BJ (cell line): Measurements from ENCODE around the gene GOLGA7B. TPM values are rescaled to one million over a fixed set of nuclear protein-coding genes. Genes with fewer than 3 reads are reported as not detected.

ENCODE experiments used
- CTCF ChIA-PET: fragments of 350-600 bp; formaldehyde crosslinking; extraction: SDS; loops from one replicate; lab custom pipeline; 2021; ENCODE audit warnings: antibody characterized with exemption, inconsistent platforms; lab: Yijun Ruan, JAX
- POLR2A ChIA-PET: fragments of 300-600 bp; sonication (Branson Sonifier 250); formaldehyde crosslinking; extraction: SDS; loops from one replicate; lab custom pipeline; 2021; ENCODE audit warnings: antibody characterized with exemption; lab: Charles Lee
- DNase-seq: peaks from one replicate; pipeline ENCODE4 v3.0.0-alpha.2; 2011; ENCODE audit warnings: low read depth
- H3K27me3 ChIP-seq: 2 replicates; pipeline ENCODE4 v1.6.0; 2011; ENCODE audit warnings: low read length; ENCODE audit not compliant: control insufficient read depth, insufficient read depth
- H3K36me3 ChIP-seq: 2 replicates; pipeline ENCODE4 v1.5.1; 2011; ENCODE audit warnings: low read length; ENCODE audit not compliant: control insufficient read depth, insufficient read depth
- H3K4me3 ChIP-seq: 2 replicates; pipeline ENCODE4 v1.5.1; 2011; ENCODE audit warnings: low read depth, mild to moderate bottlenecking, control low read depth, low read length
- polyA plus RNA-seq: library from polyadenylated mRNA; depleted of rRNA; stranded (reverse); fragments of >200 nt; gene quantifications from 2 replicates; pipeline ENCODE4 v1.2.3, GENCODE V29; 2011
- TF ChIP-seq, protein P1 (sequence below): IDR thresholded peaks from 2 replicates; pipeline ENCODE4 v1.5.1; 2011; ENCODE audit warnings: low read depth, mild to moderate bottlenecking, control low read depth, inconsistent platforms, low read length, moderate library complexity; ENCODE audit not compliant: insufficient read depth

The GOLGA7B gene
- polyA plus RNA-seq, 1 experiment, result 0.01 TPM

DNA sequence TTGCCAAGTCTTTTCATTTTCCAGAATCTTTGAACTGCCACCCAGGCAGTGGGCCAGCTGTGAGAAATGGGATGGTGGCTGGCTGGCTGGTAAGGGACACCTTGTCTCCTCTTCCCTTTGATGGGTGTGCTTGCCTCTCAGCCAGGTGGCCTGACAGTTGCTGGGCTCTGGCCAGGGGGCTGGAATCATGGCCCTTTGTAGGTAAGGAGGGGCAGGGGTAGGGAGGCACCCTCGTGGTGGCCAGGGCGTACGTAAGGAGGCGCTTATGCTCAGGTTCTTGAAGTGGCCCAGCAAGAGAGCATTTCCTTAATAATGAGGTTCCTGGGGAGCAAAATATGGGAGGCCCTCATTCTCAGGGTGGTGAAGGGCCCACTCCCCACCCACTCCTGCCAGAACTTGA is 33.0 kb upstream of the GOLGA7B start:
- Histone ChIP-seq H3K27me3 (peaks cover 15% of the 10 kb centered on the region), H3K4me3 (no peak overlapping the region), H3K36me3 (no peaks in the 10 kb centered on the region)
- ChIA-PET POLR2A (no interaction called here), CTCF (no interaction called here)
- TF ChIP-seq, protein P1, sequence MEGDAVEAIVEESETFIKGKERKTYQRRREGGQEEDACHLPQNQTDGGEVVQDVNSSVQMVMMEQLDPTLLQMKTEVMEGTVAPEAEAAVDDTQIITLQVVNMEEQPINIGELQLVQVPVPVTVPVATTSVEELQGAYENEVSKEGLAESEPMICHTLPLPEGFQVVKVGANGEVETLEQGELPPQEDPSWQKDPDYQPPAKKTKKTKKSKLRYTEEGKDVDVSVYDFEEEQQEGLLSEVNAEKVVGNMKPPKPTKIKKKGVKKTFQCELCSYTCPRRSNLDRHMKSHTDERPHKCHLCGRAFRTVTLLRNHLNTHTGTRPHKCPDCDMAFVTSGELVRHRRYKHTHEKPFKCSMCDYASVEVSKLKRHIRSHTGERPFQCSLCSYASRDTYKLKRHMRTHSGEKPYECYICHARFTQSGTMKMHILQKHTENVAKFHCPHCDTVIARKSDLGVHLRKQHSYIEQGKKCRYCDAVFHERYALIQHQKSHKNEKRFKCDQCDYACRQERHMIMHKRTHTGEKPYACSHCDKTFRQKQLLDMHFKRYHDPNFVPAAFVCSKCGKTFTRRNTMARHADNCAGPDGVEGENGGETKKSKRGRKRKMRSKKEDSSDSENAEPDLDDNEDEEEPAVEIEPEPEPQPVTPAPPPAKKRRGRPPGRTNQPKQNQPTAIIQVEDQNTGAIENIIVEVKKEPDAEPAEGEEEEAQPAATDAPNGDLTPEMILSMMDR, result no peak
- no peak for DNase-seq

DNA sequence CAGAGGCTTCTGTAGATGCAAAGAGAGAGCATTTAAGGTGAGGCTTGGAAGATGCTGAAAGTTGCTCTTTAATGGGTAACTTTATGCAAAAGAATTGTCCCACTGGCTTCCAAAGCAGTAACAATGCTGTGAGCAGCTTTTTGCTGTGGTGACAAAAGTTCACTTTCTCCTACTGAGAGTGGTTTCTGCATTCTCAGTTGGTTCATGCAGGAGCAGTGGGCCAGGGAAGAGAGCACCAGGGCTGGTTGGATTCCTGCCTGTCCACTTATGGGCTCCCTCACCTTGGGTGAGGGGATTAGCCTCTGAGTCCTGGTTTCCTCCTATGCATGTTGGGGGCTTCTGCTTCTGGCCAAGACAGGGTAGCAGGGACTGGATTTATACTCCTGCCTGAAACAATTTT is 31.1 kb upstream of the GOLGA7B start:
- TF ChIP-seq, protein P1, result no peak

DNA sequence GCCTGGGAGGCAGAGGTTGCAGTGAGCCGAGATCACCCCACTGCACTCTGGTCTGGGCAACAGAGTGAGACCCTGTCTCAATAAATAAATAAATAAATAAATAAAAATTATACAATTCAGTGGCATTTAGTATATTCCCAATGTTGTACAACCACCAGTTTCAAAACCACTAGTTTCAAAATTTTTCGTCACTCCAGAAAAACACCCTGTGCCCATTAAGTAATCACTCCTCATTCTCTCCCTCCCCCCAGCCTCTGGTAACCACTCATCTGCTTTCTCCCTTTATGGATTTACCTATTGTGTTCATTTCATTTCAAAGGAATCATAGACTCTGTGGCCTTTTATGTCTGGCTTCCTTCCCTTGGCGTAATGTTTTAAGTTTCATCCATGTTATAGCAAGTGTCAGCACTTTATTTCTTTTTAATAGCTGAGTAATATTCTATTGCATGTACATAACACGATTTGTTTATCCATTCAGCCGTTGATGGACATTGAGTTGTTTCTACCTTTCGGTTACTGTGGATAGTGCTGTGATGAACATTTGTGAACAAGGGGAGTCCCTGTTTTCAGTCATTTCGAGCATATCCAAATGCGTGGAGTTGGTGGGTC is 29.4 kb upstream of the GOLGA7B start:
- Histone ChIP-seq H3K27me3 (peaks cover 13% of the 10 kb centered on the region), H3K4me3 (no peak overlapping the region), H3K36me3 (no peaks in the 10 kb centered on the region)
- no peak for DNase-seq
- TF ChIP-seq, protein P1, result no peak
- POLR2A ChIA-PET, result no interaction called here
- CTCF ChIA-PET, result no interaction called here

More for the DNA sequence above, 31.1 kb upstream of the GOLGA7B start:
- H3K4me3 ChIP-seq, result no peak overlapping the region
- DNase-seq, result no peak
- CTCF ChIA-PET, result no interaction called here
- no peaks in the 10 kb centered on the region for H3K36me3 ChIP-seq
- POLR2A ChIA-PET, result no interaction called here
- H3K27me3 ChIP-seq, result peaks cover 12% of the 10 kb centered on the region

DNA sequence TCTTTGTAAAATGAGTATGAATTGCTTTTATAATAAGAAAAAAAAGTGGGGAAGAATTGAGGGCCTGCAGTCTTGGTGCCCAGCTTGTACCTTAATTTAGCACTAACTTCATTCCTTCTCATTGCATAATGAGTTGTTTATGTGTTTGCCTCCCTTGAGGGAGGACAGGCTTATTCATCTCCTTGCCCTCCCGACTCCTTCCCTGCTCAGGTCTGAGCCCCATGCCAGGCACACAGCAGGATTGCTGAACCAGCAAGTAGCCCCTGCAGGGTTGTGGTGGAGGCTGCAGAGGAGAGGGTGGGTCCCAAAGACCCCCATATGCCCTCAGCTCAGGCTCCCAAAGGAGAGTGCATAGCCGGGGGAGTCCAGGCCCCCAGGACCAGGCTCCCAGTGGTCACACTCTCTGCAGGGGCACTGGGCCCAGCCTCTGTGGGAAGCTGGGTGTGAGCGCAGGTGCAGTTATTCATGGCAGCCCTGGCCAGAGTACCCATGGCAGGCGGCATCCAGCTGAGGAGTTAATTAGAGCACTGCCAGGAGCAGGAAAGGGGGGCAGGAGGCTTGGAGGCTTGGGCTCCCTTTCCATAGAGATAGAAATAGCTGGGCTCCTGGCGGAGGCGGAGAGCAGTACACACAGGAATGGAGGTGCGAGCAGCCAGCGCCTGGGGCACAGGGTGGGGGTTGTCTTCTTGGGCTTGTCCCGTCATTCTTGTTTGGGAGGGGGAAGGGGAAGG is 28.2 kb upstream of the GOLGA7B start:
- ChIA-PET CTCF (interaction anchor here (1.8 kb wide), 1 partner anchor 30 kb away, joined by 5 read pairs; no protein-coding TSS in a partner anchor), POLR2A (no interaction called here)
- H3K36me3 ChIP-seq, result no peaks in the 10 kb centered on the region
- no peak overlapping the region for H3K4me3 ChIP-seq
- TF ChIP-seq, protein P1, result no peak
- DNase-seq, result no peak
- H3K27me3 ChIP-seq, result peaks cover 9% of the 10 kb centered on the region

DNA sequence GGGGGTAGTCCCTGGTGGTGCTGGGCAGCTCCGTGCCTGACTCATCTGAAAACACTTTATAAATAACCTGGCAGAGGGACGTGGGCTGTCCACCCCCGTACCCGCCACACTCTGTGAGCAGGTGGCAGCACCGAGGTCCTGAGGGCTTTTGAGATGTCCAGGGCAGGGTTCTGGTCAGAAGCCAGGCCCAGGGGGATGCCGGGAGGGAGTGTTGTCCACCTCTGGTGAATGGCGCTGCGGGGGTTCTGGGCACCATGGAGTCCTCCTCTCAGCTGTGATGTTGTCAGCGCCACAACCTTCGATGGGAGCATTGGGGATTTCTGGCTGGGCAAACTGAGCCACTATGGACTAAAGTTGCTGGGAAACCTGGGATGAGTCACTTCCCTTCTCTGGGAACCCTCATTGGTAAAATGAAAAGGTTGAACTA is 27.4 kb upstream of the GOLGA7B start:
- ChIA-PET POLR2A (no interaction called here), CTCF (interaction anchor here (1.8 kb wide), 1 partner anchor 31 kb away, joined by 5 read pairs; no protein-coding TSS in a partner anchor)
- H3K36me3 ChIP-seq, result no peaks in the 10 kb centered on the region
- DNase-seq, result no peak
- H3K4me3 ChIP-seq, result no peak overlapping the region
- H3K27me3 ChIP-seq, result peaks cover 7% of the 10 kb centered on the region
- TF ChIP-seq, protein P1, result no peak
